Activated CD8-positive, alpha-beta memory T cell treated with anti-CD3 and anti-CD28 coated beads for 1 hour (primary cell): Measurements from ENCODE around the gene PHYKPL.
"Not testable (repeated sequence)": the region's sequence is repeated elsewhere in the genome, so short reads cannot be mapped to it uniquely, and the experiment has no call there.

ENCODE experiments used
- DNase-seq, 2 donors: peaks; one replicate each; pipeline ENCODE4 v3.0.0-alpha.2; 2020; ENCODE audit warnings: low read depth in 1 of 2; ENCODE audit errors: extremely low read depth in 1 of 2

The PHYKPL gene

DNA sequence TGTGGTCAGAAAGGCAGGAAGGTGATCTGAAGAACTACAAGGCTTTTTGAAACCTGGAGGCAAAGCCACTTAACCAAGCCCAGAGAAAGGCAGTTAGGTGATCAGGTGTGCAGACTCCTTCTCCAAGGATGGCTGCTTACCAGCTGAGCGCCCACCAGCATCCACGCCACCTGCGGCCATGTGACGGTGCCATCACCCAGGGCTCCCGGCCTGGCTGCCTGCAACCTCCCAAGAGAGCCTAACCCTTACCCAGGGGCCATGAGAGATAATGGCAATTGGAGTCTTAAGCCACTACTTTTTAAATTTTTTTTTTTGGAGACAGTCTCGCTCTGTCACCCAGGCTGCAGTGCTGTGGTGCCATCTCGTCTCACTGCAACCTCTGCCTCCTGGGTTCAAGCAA lies 33.1 kb upstream of the PHYKPL start:
- no peak for DNase-seq

DNA sequence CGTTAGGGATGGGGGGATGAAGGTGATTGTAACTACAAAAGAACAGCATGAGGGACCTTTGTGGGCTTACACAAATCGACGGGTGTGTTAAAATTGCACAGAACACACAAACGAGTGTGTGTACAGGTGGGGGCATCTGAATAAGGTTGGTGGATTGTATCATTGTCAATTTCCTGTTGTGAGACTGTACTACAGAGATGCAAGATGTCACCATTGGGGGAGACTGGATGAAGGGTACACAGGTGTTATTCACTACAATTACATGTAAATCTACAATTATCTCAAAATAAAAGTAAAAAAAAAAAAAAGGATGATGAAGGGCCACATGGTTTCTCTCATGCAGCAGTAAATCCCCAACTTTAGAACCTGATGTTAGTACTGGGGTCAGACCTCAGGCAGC lies 31.4 kb upstream of the PHYKPL start:
- DNase-seq = no peak

DNA sequence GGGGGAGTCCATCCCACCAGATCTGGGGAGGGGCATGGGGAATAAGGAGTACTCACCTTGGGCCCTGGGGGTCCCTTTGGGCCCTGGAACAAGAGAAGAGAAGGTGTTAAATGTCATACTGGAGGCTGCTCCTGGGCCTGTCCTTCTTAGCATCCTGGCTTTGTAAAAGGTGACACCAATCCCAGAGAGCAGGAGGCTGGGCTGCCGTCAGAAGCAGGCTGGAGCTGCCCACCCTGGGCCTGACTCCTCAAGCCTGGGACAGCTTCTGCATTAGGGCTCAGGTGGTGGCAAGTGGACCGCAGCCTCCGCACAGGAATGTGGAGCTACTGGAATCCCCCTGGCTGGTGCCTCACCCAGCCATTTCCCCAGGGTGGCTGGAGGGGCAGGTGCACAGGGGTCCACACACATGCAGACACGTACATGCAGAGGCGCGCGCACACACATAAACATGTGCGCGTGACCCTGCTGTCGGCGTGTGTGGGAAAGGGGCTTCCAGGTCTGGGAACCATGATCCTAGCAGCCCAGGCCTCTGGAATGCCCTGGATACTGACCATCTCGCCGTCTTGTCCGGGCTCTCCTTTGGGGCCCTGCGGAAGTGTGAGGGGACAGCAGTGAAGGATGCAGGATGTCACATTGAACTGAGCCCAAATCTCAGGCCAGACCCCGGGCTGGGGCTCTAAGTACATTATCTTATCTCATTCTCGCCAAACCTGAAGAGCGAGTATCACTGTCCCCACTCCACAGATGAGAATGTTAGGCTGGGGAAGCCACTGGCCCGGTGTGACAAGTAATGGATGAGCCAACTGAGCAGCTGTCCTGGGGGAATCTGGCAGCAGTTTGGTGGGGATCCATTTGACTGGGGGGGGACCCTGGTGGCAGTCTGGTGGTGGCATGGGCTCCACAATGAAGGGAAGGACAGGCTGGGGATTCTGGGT lies 29.3 kb upstream of the PHYKPL start:
- no peak for DNase-seq

DNA sequence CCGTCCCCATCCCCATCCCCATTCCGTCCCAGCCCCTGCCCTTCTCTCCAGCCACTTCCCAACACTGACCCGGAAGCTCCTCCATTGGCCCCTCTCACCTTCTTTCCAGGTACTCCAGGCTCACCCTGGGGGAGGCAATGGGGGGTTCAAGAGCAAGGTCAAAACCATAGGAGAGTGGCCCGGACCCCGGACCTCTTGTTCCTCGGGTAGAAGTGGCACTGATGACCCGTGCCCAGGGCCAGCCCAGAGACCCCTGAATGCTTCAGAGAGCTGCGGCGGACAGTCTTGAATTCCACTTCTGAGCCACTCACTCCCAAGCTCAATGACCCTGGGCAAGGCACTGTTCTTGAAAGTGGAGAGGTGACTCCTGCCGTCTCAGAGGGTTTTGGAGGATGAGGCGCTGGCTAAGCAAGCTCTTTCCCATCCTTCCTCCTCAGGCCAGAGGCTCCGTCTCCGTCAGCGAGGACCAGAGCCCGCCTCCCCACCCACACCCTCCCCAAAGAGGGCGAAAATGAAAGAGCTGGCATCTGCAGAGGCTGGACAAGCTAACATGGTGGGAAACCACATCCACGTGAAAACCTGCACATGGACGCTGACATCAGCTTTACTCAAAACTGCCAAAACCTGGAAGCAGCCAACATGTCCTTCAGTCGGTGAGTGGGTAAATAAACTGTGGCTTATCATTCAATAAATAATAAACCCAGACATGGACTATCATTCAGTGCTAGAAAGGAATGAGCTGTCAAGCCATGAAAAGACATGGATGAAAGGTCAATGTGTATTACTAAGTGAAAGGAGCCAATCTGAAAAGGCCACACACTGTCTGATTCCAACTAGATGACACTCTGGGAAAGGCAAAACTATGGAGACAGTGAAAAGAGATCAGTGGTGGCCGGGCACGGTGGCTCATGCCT lies 27.3 kb upstream of the PHYKPL start:
- DNase-seq = no peak

DNA sequence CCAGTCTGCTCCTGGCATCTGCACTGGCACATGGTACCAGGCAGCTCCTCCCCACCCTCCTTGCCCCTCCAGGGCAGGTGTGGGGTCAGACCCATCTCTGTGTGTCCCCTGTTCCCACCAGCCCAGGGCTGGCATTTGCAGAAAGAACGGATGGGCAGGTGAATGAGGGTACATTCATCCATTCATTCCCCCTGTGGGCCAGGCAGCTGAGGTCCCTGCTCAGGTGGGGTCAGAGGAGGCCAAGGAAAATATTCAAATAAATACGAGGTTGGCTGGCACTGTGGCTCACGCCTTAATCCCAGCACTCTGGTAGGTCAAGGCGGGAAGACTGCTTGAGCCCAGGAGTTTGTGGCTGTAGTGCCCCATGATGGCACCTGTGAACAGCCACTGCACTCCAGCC lies 25.0 kb upstream of the PHYKPL start:
- no peak for DNase-seq

DNA sequence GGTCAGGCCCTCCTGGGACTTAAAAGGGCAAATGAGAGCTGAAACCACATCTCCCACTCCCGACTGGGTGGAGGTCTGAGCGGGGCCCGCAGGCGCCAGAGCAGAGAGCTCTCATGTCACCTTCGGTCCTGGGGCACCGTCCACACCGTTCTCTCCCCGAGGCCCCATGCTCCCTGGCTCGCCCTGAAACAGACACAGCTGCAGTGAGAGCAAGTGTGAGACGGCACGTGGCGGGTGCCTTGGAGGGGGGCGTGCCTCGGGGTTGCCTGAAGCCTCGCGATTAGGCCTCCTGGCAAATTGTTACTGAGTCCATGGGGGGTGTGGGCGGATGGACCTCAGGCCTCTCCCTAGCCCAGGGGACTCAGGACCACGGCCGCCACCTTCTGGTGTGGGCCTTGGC lies 24.1 kb upstream of the PHYKPL start:
- DNase-seq = no peak

DNA sequence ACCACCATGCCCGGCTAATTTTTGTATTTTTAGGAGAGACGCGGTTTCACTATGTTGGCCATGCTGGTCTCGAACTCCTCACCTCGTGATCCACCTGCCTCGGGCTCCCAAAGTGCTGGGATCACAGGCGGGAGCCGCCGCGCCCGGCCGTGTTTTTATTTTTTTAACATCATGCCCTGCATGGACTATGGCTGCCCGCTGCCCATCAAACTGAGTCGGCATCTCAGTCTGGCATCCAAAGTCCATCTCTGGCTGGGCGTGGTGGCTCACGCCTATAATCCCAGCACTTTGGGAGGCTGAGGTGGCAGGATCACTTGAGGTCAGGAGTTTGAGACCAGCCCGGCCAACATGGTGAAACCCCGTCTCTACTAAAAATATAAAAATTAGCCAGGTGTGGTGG lies 21.0 kb upstream of the PHYKPL start:
- not testable (repeated sequence) for DNase-seq

DNA sequence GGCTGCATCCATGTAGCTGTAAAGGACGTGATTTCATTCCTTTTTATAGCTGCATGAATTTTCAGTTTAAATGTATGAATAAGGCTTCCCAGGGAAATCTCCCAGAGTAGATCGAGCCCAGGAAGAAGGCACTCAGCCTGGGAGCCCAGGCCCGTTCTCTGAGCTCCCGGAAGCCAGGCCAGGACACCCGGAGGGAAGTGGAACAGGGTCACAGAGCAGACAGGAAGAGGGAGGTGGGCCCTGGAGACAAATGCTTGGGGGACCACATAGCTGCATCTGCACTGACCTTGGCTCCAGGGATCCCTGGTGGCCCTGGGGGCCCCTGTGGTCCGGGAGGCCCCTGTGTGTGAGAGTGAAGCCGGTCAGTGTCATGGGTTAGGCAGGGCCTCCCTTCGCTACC lies 19.7 kb upstream of the PHYKPL start:
- no peak for DNase-seq

DNA sequence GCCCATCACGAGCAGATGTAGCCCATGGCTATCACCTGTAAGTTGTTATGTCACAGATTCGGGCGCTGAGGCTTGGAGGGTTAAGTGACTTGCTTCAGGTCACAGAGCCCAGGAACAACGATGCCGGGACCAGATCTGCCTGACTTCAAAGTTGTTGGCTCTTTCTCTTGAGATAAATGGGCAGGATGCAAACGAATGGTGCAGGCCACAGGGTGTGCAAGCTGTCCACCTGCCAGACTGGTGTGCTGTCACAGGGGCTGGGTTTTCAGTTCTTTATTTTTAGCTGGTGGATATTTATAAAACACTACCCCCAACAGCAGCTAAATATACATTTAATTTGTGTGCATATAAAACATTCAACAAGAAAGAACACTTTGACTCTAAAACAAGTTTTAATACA lies 17.7 kb upstream of the PHYKPL start:
- DNase-seq = no peak

DNA sequence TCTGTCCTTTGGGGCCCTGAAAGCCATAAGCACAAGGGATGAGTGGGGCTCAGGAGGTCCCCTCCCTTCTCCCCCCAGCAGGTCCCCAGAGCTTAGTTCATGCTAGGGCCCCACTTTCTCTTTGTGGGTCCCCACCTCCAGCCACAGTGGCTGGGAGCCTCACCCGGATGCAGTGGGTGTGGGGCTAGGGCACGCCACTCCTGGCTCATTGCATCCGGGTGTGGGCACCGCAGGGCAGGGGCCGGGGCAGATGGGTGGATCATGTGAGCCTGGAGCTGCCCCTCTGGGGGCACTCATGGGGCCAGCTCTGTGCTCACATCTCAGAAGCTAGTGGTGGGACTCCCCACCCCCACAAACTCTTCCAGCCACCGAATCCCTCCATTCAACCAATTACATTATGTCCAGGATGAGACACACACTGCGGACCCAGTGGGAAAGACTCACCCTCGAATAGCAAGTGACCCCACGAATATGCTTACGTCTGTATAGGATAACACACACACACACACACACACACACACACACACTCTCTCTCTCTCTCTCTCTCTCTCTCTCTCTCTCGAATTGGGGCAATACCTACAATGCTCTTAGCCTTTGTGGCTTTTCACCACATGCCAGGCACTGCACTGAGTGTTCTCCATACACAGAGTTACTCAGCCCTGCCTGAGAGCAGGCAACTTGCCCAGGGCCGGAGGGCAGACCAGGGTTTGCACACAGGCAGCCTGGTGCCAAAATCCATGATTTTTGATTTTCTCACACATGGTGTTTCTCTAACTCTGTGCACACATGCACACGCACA lies 16.8 kb upstream of the PHYKPL start:
- peak in 1 of 2 donors; percentile 16 for DNase-seq

DNA sequence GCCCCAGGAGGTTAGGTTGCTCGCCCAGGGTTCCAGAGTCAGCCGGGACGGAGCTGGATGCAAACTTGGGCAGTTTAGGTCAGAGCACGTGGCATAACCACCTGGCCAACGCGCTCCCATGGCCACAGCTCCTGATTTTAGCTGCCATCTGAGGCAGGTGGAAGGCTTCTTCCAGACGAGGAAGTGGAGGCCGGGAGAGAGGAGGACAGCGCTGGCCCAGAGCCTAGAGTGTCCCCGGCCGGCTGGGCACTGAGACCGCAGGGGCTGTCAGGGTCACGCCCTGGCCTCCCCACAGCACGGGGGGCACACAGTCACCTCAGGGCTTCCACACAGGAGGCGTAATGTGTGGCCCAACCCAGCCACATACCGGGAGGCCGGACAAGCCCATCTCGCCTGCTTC lies 16.1 kb upstream of the PHYKPL start:
- DNase-seq = no peak

DNA sequence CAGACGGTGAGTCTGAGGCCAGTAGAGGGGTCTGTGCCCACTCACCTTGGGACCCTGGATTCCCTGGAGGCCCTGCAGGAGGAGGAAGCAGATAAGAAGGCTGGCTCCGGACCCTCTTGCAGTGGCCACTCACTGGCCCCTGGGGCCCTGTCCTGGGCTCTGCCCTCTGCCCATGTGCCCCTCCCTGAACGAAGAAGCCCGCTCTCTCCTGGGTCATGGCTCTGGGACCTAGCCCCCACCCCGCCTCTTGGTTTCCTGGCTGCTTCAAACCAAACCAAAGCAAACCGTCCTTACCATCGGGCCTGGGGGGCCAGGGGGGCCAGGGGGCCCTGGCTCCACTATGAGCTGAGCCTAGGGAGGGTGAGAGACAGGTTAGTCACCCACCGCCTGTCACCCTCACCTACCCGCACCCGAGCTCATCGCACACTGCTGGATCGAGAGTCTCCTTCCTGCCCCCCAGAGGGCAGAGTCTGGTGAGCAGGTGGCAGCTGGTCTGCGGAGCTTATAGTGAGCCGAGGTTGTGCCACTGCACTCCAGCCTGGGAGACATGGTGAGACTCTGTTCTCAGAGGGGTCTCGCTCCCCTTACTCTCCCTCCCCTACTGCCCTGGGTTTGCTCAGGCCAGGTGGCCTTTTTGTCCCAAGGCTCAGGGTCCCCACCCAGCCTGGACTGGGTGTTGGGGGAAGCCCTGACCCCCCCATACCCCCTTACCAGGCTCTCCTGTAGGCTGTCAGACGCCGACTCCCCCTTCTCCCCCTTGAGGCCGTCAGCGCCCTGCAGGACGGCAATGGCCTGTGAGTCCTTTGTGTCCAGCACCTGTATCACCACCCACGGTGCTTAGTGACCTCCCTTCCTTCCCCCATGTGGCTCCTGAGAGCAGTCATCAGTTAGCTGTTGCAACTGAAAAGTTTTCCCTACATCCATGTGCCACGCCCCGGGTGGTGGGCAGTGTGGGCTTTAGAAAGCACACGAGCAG lies 15.2 kb upstream of the PHYKPL start:
- DNase-seq = no peak

DNA sequence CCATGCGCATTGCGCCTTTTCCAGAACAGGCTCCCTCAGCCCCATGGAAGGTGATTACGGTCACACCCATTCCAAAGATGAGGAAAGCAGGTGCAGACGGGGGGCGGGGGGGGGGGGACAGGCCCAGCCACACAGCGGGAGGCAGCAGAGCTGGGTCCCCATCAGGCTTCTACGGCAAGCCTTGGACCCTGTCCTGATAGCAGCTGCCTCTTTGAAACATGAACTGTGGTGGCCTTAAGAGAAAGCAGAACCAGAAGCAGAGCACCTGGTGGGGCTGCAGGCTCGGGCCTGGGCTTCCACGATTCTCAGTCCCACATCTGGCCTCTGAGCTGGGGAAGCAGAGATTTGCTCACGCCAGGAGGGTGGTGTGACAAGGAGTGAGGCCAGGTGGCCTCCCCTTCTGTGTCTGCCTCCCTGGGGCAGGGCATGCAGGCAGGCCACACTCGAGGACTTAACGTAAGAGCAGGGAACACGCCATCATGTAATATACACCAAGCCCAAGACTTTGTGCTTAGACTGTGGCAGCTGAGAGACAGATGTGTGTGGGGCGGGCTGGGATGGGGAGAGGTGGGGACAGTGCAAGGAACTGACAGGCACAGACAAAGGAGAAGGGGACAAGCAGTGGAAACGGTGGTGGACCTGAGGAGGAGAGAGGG lies 14.2 kb upstream of the PHYKPL start:
- DNase-seq = no peak

DNA sequence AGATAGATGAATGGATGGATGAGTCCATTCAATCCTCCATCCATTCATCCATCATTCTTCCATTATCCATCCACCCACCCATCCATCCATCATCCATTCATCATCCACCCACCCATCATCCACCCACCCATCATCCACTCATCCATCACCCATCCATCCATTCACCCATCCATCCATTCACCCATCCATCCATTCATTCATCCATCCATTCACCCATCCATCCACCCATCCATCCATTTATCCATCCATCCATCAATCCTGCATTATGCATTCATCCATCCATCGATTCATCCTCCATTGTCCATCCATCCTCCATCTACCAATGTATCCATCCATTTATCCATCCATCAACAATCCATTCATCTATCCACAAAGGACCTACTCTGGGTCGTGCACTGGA lies 12.8 kb upstream of the PHYKPL start:
- DNase-seq = no peak

DNA sequence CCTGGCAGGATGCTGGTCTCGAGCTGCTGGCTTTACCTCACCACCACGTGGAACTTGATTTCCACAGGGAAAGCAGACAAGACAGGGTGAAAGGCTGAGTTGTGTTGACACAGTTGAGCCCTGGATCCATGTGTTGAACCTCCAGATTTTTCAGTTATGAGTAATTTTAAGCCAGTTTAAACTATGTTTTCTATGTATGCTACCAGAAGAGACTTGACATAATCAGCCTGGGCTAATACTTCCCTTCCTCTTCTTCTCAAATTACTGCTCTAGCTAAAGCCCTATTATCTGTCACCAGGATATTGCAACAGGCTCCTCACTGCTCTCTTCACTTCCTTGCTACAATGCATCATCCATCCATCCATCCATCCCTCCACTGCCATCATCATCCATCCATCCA lies 12.0 kb upstream of the PHYKPL start:
- no peak for DNase-seq

DNA sequence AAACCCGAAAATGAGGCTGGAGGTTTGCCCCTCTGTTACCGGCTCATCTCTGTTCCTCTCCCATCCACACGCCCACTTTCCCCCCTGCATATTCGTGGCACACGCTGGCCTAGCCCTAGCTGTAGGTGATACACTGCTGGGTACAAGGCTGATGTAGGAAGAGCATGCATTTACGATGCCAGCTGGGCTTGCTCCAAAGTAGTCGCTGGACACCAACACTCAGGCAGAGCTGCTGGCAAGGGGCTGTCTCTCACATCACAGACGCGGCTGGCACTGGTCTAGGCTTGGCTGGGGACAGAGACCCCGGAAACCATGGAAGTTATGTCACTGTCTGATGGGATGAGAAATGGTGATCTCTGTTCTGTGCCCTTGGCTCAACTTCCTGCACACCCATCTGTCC lies 9.8 kb upstream of the PHYKPL start:
- no peak for DNase-seq

DNA sequence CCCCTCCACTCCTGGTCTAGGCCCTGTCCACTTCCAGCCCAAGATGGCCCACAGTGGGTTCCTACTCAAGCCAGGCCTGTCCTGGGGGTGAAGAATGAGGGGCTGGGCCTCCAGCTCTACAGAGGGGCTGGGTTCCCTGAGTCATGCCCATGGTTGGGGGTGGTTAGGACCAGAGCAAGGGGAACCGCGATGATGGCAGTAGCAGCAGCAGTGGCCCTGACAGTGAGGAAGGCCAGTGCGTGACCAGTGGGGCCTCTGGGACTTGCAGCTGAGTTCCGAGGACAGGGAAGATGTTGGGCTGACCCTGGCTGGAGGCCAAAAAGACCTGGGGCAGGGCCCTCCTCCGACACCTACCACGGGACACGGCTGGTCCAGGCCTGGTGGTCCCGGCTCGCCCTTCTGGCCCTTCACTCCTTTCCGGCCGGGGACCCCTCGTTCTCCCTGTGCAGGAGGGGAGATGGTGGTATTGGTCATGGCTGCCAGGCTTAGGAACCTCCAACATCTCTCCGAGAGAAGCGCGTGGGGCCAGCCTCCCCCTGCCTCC lies 9.2 kb upstream of the PHYKPL start:
- DNase-seq = no peak

DNA sequence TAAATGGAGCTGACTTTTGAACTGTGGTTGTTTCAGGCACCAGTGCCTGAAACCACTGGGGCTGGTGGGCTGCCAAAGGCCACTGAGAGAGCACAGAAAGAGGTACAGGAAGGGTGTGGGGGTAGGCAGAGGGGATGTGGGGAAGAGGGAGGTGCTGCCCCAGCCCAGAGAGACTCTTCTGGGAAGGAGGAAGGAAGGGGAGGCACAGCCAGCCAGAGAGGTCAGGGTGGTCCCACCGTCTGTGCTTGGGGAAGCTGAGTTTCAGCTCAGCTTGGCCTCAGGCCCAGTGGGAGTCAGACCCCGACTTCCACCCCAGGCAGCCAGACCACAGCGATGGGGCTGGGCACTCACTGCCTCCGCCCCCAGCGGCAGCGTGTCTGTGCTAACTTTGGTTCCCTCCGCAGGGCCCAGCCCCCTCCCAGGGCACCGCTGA lies 8.6 kb upstream of the PHYKPL start:
- DNase-seq = no peak

DNA sequence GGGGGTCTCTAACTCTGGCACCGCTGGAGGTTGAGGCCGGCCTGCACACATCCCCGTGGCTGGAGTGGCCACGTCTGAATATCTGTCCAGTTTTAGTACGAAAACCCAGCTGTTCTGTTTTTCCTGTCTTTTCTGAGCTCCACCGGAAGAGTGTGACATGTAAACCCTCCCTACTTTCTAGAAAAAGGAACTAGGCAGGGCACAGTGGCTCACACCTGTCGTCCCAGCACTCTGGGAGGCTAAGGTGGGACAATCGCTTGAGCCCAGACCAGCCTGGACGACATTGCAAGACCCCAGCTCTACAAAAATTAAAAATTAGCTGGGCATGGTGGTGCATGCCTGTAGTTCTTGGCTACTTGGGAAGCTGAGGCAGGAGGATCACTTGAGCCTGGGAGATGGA lies 8.2 kb upstream of the PHYKPL start:
- no peak for DNase-seq
